OCI-LY1 (cell line): ENCODE results near the gene KIDINS220.

Source experiments
- H2AFZ ChIP-seq: fragments of 200-600 bp; sonication (generic), shearing (Covaris generic); 2 replicates; pipeline ENCODE4 v1.6.0; 2014; ENCODE audit warnings: antibody characterized with exemption, mild to moderate bottlenecking, low read length
- H3F3A ChIP-seq: fragments of 200-600 bp; sonication (generic), shearing (Covaris generic); 2 replicates; pipeline ENCODE4 v1.6.0; 2014; ENCODE audit warnings: mild to moderate bottlenecking, antibody characterized with exemption, low read length, moderate library complexity; ENCODE audit not compliant: insufficient read depth
- H3K27ac ChIP-seq: fragments of 200-600 bp; sonication (generic); 2 replicates; pipeline ENCODE4 v1.5.1; 2014; ENCODE audit warnings: low read length, mixed run types, mild to moderate bottlenecking, low read depth; ENCODE audit not compliant: poor library complexity, severe bottlenecking
- H3K27me3 ChIP-seq: fragments of 200-600 bp; sonication (generic); 2 replicates; pipeline ENCODE4 v1.6.0; 2014; ENCODE audit warnings: antibody characterized with exemption, mild to moderate bottlenecking, low read length, moderate library complexity; ENCODE audit not compliant: insufficient read depth
- H3K36me3 ChIP-seq: fragments of 200-600 bp; sonication (generic); 2 replicates; pipeline ENCODE4 v1.6.1; 2014; ENCODE audit warnings: mild to moderate bottlenecking, antibody characterized with exemption, low read length, moderate library complexity, mixed read lengths; ENCODE audit not compliant: insufficient read depth
- H3K4me1 ChIP-seq: fragments of 200-600 bp; sonication (generic); 2 replicates; pipeline ENCODE4 v1.5.1; 2014; ENCODE audit warnings: mild to moderate bottlenecking, low read length, moderate library complexity; ENCODE audit not compliant: insufficient read depth, severe bottlenecking
- H3K4me2 ChIP-seq: fragments of 200-600 bp; sonication (generic), shearing (Covaris generic); 2 replicates; pipeline ENCODE4 v1.6.1; 2014; ENCODE audit warnings: low read length
- H3K4me3 ChIP-seq: fragments of 200-600 bp; sonication (generic); 2 replicates; pipeline ENCODE4 v1.5.1; 2014; ENCODE audit warnings: low read length, low read depth, mild to moderate bottlenecking, mixed read lengths; ENCODE audit not compliant: poor library complexity, severe bottlenecking
- H3K79me2 ChIP-seq: fragments of 200-600 bp; shearing (Covaris generic); 2 replicates; pipeline ENCODE4 v1.6.1; 2016; ENCODE audit warnings: mixed run types, low read length, mixed read lengths; ENCODE audit not compliant: insufficient read depth
- H3K9ac ChIP-seq: fragments of 200-600 bp; sonication (generic), shearing (Covaris generic); 2 replicates; pipeline ENCODE4 v1.6.1; 2014; ENCODE audit warnings: mild to moderate bottlenecking, low read length, mixed read lengths
- H3K9me2 ChIP-seq: fragments of 200-600 bp; sonication (generic), shearing (Covaris generic); 2 replicates; pipeline ENCODE4 v1.6.1; 2014; ENCODE audit warnings: low read depth, mild to moderate bottlenecking, low read length, mixed read lengths
- H3K9me3 ChIP-seq: fragments of 200-600 bp; shearing (Covaris generic); 2 replicates; pipeline ENCODE4 v1.6.1; 2014; ENCODE audit warnings: low read length, mixed read lengths
- H4K20me1 ChIP-seq: fragments of 200-600 bp; sonication (generic), shearing (Covaris generic); 2 replicates; pipeline ENCODE4 v1.6.0; 2016; ENCODE audit warnings: mild to moderate bottlenecking, low read length; ENCODE audit not compliant: insufficient read depth
- EZH2 ChIP-seq: fragments of 200-600 bp; sonication (generic), shearing (Covaris generic); IDR thresholded peaks from 2 replicates; pipeline ENCODE4 v1.8.0; 2017; ENCODE audit warnings: borderline replicate concordance, mixed run types, mild to moderate bottlenecking, antibody characterized with exemption, low read length, moderate library complexity, mixed read lengths
- TF ChIP-seq, protein P1 (sequence below): fragments of 200-600 bp; sonication (generic), shearing (Covaris generic); IDR thresholded peaks from 2 replicates; pipeline ENCODE4 v1.5.1; 2017; ENCODE audit warnings: mild to moderate bottlenecking, antibody characterized with exemption, low read length, moderate library complexity, mixed read lengths

Gene KIDINS220

DNA sequence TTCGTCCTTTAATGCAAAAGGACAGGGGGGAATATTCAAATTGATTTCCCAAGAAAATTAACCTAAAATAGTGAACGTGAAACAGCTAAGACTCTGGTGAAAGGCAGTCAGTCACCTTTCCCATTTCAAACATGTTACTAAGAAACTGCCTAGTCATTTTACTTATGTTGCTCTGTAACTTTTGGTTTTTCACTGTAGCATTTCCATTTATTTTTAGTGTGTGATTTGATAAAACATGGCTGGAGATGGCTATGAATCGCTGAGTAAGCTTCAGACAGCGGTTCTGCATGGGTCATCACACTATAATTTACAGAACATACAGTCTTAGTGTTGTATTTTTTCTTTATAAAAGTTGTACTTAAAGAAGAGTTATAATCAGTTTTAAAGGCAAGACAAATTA lies 16.0 kb upstream of the KIDINS220 start:
- Histone ChIP-seq H3K4me3 (no peak overlapping the region), H3F3A (no peaks in the 10 kb centered on the region), H2AFZ (no peak overlapping the region), H3K36me3 (no peaks in the 10 kb centered on the region), H3K4me2 (no peak overlapping the region), H3K9ac (no peak overlapping the region), H4K20me1 (no peaks in the 10 kb centered on the region), H3K79me2 (no peaks in the 10 kb centered on the region), H3K9me3 (no peaks in the 10 kb centered on the region), H3K9me2 (no peaks in the 10 kb centered on the region), H3K4me1 (no peaks in the 10 kb centered on the region), H3K27ac (no peak overlapping the region), H3K27me3 (peaks cover 8% of the 10 kb centered on the region; the same call in 1 of the 2 replicates)
- TF ChIP-seq, protein P1, sequence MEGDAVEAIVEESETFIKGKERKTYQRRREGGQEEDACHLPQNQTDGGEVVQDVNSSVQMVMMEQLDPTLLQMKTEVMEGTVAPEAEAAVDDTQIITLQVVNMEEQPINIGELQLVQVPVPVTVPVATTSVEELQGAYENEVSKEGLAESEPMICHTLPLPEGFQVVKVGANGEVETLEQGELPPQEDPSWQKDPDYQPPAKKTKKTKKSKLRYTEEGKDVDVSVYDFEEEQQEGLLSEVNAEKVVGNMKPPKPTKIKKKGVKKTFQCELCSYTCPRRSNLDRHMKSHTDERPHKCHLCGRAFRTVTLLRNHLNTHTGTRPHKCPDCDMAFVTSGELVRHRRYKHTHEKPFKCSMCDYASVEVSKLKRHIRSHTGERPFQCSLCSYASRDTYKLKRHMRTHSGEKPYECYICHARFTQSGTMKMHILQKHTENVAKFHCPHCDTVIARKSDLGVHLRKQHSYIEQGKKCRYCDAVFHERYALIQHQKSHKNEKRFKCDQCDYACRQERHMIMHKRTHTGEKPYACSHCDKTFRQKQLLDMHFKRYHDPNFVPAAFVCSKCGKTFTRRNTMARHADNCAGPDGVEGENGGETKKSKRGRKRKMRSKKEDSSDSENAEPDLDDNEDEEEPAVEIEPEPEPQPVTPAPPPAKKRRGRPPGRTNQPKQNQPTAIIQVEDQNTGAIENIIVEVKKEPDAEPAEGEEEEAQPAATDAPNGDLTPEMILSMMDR, result no peak
- no peak for TF ChIP-seq EZH2

DNA sequence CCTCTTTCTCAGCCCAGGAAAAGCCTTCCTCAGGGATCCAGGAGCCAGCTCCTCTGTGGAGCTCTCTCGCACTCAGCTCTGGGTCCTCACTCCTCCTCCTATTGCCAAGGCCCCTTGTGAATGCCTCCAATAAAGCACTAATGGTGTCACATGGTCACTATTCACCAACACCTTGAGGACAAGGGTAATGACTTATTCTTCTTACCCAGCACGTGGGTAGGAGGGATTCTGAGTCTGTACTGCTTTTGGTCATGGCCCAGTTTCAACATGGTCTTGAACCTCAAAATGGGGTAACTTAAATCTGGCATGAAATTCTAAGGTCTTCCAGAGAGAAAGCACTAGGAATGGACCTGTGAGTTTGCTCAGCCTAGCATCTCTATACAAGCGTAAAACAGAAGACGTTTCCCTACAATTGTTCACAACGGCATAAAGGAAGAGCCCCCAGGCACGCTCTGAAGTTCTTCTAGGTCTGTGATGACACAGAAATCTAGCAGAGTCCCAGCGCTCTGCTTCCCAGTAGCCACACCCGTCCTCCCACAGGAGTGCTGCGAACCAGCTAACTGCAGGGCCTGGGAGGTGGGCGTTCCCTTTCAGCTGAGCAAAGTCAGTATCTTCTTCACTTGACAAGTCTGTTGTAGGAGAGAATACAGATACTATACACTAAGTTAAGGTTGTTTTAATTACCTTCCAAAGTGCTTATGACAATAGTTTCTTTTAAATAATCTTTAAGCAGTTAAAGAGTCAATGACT lies 14.6 kb upstream of the KIDINS220 start:
- Histone ChIP-seq H3F3A (no peaks in the 10 kb centered on the region), H3K4me1 (no peaks in the 10 kb centered on the region), H3K9me2 (no peaks in the 10 kb centered on the region), H3K79me2 (no peaks in the 10 kb centered on the region), H3K36me3 (no peaks in the 10 kb centered on the region), H3K27ac (no peak overlapping the region), H4K20me1 (no peaks in the 10 kb centered on the region), H3K9me3 (no peaks in the 10 kb centered on the region), H3K4me2 (no peak overlapping the region), H3K4me3 (no peak overlapping the region), H2AFZ (no peak overlapping the region), H3K9ac (no peak overlapping the region), H3K27me3 (peaks cover 4% of the 10 kb centered on the region; the same call in 1 of the 2 replicates)
- TF ChIP-seq EZH2, result no peak
- TF ChIP-seq, protein P1, result no peak

DNA sequence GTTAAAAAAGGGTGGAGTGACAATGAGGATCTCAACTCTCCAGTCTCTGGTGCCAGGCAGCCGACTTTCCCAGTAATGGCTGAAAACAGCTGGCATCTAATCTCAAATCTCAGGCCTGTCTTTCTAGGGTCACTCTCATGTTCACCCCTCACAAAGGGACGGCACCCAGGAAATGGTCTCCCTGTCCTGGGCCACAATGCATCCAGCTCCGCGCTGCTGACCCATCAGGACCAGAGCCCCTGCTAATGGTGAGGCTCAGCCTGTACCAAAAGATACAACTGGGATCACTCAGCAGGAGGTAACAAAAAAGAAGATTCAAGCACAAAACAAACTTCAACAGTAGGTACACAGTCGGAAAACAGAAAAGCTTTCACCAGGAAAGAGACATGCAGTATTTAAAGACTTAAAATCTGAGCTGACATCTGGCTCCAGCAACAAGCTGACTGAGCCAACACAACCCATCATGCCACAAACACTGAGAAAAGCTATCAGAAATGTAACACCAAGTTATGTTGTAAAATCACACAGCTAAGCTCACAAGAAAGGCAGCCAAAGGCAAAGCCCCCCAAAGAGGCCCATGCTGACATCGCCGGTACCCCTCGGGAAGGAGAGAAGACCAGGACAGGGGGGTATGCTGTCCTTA lies 13.6 kb upstream of the KIDINS220 start:
- Histone ChIP-seq H3F3A (no peaks in the 10 kb centered on the region), H3K9me2 (no peaks in the 10 kb centered on the region), H3K27me3 (peaks cover 4% of the 10 kb centered on the region; the same call in 1 of the 2 replicates), H3K4me2 (no peak overlapping the region), H3K36me3 (no peaks in the 10 kb centered on the region), H3K9me3 (no peaks in the 10 kb centered on the region), H3K27ac (no peak overlapping the region), H3K4me3 (no peak overlapping the region), H3K79me2 (no peaks in the 10 kb centered on the region), H4K20me1 (no peaks in the 10 kb centered on the region), H3K9ac (no peak overlapping the region), H2AFZ (no peak overlapping the region), H3K4me1 (no peaks in the 10 kb centered on the region)
- TF ChIP-seq EZH2, result no peak
- TF ChIP-seq, protein P1, result no peak
